Caco-2 (cell line): ENCODE data around the gene SBF1. TPM values are rescaled to one million over a fixed set of nuclear protein-coding genes. Genes with fewer than 3 reads are reported as not detected.

ENCODE experiments used
- BruUV-seq: library from RNA; stranded (reverse); fragments of 400-500 nt; replicated peaks from 2 replicates; lab custom pipeline; 2021; lab: Mats Ljungman, UMichigan
- CTCF ChIA-PET: fragments of 300-600 bp; sonication (Branson Sonifier 250); formaldehyde crosslinking; loops from one replicate; lab custom pipeline; 2022; ENCODE audit warnings: antibody characterized with exemption; lab: Charles Lee
- POLR2A ChIA-PET: fragments of 300-600 bp; sonication (Branson Sonifier 250); formaldehyde crosslinking; loops from one replicate; lab custom pipeline; 2022; ENCODE audit warnings: antibody characterized with exemption; lab: Charles Lee
- DNase-seq, 2 experiments: peaks; one replicate each; pipeline versions ENCODE4 v3.0.0 to v3.0.0-alpha.2; 2020 to 2022
- H3K27me3 ChIP-seq: replicated peaks from 2 replicates; pipeline ENCODE4 v1.6.0; 2011; ENCODE audit warnings: low read length; ENCODE audit not compliant: control insufficient read depth, insufficient read depth
- H3K36me3 ChIP-seq: 2 replicates; pipeline ENCODE4 v1.5.1; 2011; ENCODE audit warnings: low read length; ENCODE audit not compliant: control insufficient read depth, insufficient read depth
- H3K4me1 ChIP-seq: fragments of 250-450 bp; sonication (Bioruptor Pico); 2 replicates; pipeline ENCODE4 v1.5.1; 2020; ENCODE audit warnings: mild to moderate bottlenecking
- H3K4me3 ChIP-seq: 2 replicates; pipeline ENCODE4 v1.5.1; 2011; ENCODE audit warnings: low read depth, mild to moderate bottlenecking, control low read depth, low read length
- H3K9me3 ChIP-seq: fragments of 250-450 bp; sonication (Bioruptor Pico); 2 replicates; pipeline ENCODE4 v1.5.1; 2020; ENCODE audit warnings: mild to moderate bottlenecking, moderate library complexity
- H3K27ac Mint-ChIP-seq: one replicate; pipeline ENCODE4 v1.8.0; 2022; ENCODE audit warnings: mixed read lengths; ENCODE audit not compliant: unreplicated experiment
- H3K27me3 Mint-ChIP-seq: one replicate; pipeline ENCODE4 v1.8.0; 2022; ENCODE audit warnings: mixed read lengths; ENCODE audit not compliant: insufficient read depth, unreplicated experiment
- H3K36me3 Mint-ChIP-seq: one replicate; pipeline ENCODE4 v1.8.0; 2022; ENCODE audit warnings: mild to moderate bottlenecking, mixed read lengths; ENCODE audit not compliant: insufficient read depth, unreplicated experiment
- H3K4me1 Mint-ChIP-seq: one replicate; pipeline ENCODE4 v1.8.0; 2022; ENCODE audit warnings: low read depth, mixed read lengths; ENCODE audit not compliant: unreplicated experiment
- H3K4me3 Mint-ChIP-seq: one replicate; pipeline ENCODE4 v1.8.0; 2022; ENCODE audit warnings: mild to moderate bottlenecking, moderate library complexity, mixed read lengths; ENCODE audit not compliant: unreplicated experiment
- H3K9me3 Mint-ChIP-seq: one replicate; pipeline ENCODE4 v1.8.0; 2022; ENCODE audit warnings: mixed read lengths; ENCODE audit not compliant: unreplicated experiment
- CTCF ChIP-seq, 2 experiments: fragments of 200-600 bp in 1 of 2; IDR thresholded peaks; 1 replicate in 1 of 2; 2 replicates in 1 of 2; pipeline versions ENCODE4 v1.5.1 to v1.8.0; 2011 to 2022; ENCODE audit warnings: antibody characterized with exemption in 1 of 2, control low read depth in 1 of 2, inconsistent platforms in 1 of 2, low read depth in 1 of 2, low read length in 1 of 2, mild to moderate bottlenecking in 1 of 2, moderate library complexity in 1 of 2; ENCODE audit not compliant: insufficient read depth in 1 of 2, severe bottlenecking in 1 of 2, unreplicated experiment in 1 of 2
- intact Hi-C: fragments of 100-400 bp; cut with micrococcal nuclease; formaldehyde crosslinking; loops from one replicate; pipeline ENCODE4 v1.10.0; 2022; ENCODE audit not compliant: unreplicated experiment
- total RNA-seq: library from RNA; stranded (reverse); gene quantifications from 2 replicates; pipeline ENCODE4 v1.2.3, GENCODE V29; 2022

Gene SBF1
- total RNA-seq, 1 experiment from 2014 or later, result 82.8 TPM

GRCh38 chr22:50516891-50517290 is 42.1 kb upstream of the SBF1 start:
- no TSS peak for BruUV-seq

GRCh38 chr22:50516068-50516467 is 41.2 kb upstream of the SBF1 start:
- no peak for TF ChIP-seq CTCF (IDR thresholded peaks at IDR 0.05; ENCODE audit: insufficient read depth in 1 of 2, low read depth in 1 of 2, low read length in 1 of 2, severe bottlenecking in 1 of 2, unreplicated experiment in 1 of 2)
- POLR2A ChIA-PET, result no interaction called here
- no peaks in the 10 kb centered on the region for H3K27me3 Mint-ChIP-seq

More at GRCh38 chr22:50516891-50517290, 42.1 kb upstream of the SBF1 start:
- DNase-seq, result no peak
- Mint-ChIP-seq H3K4me3 (no peak overlapping the region), H3K36me3 (peaks cover 67% of the 10 kb centered on the region), H3K27me3 (no peaks in the 10 kb centered on the region), H3K27ac (no peak overlapping the region), H3K4me1 (no peaks in the 10 kb centered on the region), H3K9me3 (no peaks in the 10 kb centered on the region)
- Histone ChIP-seq H3K36me3 (peaks cover 2% of the 10 kb centered on the region; the same call in 1 of the 2 replicates), H3K9me3 (no peaks in the 10 kb centered on the region), H3K4me1 (no peaks in the 10 kb centered on the region), H3K27me3 (no peaks in the 10 kb centered on the region), H3K4me3 (no peak overlapping the region)
- CTCF ChIA-PET, result no interaction called here
- POLR2A ChIA-PET, result no interaction called here
- TF ChIP-seq CTCF (IDR thresholded peaks at IDR 0.05; ENCODE audit: insufficient read depth in 1 of 2, low read depth in 1 of 2, low read length in 1 of 2, severe bottlenecking in 1 of 2, unreplicated experiment in 1 of 2), result no peak
- intact Hi-C loops, result no loop called here

GRCh38 chr22:50513175-50513574 is 38.3 kb upstream of the SBF1 start:
- Histone ChIP-seq H3K4me1 (peaks cover 5% of the 10 kb centered on the region; the same call in 1 of the 2 replicates), H3K4me3 (no peak overlapping the region), H3K36me3 (peaks cover 2% of the 10 kb centered on the region; the same call in 1 of the 2 replicates), H3K9me3 (no peaks in the 10 kb centered on the region), H3K27me3 (no peaks in the 10 kb centered on the region)
- peaks cover 66% of the 10 kb centered on the region for H3K36me3 Mint-ChIP-seq
- intact Hi-C loops, result no loop called here
- no peaks in the 10 kb centered on the region for H3K9me3 Mint-ChIP-seq
- no TSS peak for BruUV-seq
- TF ChIP-seq CTCF (IDR thresholded peaks at IDR 0.05; ENCODE audit: insufficient read depth in 1 of 2, low read depth in 1 of 2, low read length in 1 of 2, severe bottlenecking in 1 of 2, unreplicated experiment in 1 of 2), result no peak
- POLR2A ChIA-PET, result no interaction called here
- H3K4me3 Mint-ChIP-seq, result no peak overlapping the region
- peaks cover 11% of the 10 kb centered on the region for H3K4me1 Mint-ChIP-seq
- DNase-seq, result no peak
- H3K27me3 Mint-ChIP-seq, result no peaks in the 10 kb centered on the region
- CTCF ChIA-PET, result no interaction called here
- no peak overlapping the region for H3K27ac Mint-ChIP-seq

More at GRCh38 chr22:50516068-50516467, 41.2 kb upstream of the SBF1 start:
- CTCF ChIA-PET, result no interaction called here
- Mint-ChIP-seq H3K36me3 (peaks cover 69% of the 10 kb centered on the region), H3K4me3 (no peak overlapping the region), H3K9me3 (no peaks in the 10 kb centered on the region), H3K4me1 (no peaks in the 10 kb centered on the region), H3K27ac (no peak overlapping the region)
- no TSS peak for BruUV-seq
- Histone ChIP-seq H3K9me3 (no peaks in the 10 kb centered on the region), H3K27me3 (no peaks in the 10 kb centered on the region), H3K36me3 (peaks cover 2% of the 10 kb centered on the region; the same call in 1 of the 2 replicates), H3K4me1 (no peaks in the 10 kb centered on the region), H3K4me3 (no peak overlapping the region)
- intact Hi-C loops, result no loop called here
- no peak for DNase-seq
